ENCODE data around the gene ZXDA.
"Not testable (repeated sequence)": the region's sequence is repeated elsewhere in the genome, so short reads cannot be mapped to it uniquely, and the experiment has no call there.

Gene ZXDA

DNA sequence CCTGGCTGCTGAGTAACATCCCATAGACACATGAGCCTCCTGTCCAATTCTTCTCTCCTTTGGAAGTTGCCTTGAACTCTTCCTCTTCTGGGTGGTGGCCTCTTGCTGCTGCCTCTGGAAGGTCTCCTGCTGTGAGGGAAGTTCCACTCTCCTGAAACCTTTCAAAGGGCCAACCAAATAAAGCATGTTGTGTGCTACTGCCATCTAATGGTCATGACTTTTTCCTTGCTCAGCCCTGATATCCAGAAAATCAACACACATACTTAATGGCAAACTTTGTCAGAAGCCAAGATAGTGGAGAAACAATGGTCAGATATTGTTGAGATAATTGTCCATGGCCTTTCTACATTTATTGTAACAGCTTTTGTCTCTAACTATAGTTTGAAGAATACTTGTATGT, 19.1 kb upstream of the ZXDA start:
- DNase-seq = no peak
- Mint-ChIP-seq H3K9me3 (peaks cover 91% of the 10 kb centered on the region), H3K4me1 (no peaks in the 10 kb centered on the region), H3K27me3 (ENCODE audit: low read depth, poor library complexity) (no peaks in the 10 kb centered on the region), H3K4me3 (no peak overlapping the region), H3K27ac (no peak overlapping the region), H3K36me3 (ENCODE audit: low read depth) (no peaks in the 10 kb centered on the region)
- TF ChIP-seq, protein P1, sequence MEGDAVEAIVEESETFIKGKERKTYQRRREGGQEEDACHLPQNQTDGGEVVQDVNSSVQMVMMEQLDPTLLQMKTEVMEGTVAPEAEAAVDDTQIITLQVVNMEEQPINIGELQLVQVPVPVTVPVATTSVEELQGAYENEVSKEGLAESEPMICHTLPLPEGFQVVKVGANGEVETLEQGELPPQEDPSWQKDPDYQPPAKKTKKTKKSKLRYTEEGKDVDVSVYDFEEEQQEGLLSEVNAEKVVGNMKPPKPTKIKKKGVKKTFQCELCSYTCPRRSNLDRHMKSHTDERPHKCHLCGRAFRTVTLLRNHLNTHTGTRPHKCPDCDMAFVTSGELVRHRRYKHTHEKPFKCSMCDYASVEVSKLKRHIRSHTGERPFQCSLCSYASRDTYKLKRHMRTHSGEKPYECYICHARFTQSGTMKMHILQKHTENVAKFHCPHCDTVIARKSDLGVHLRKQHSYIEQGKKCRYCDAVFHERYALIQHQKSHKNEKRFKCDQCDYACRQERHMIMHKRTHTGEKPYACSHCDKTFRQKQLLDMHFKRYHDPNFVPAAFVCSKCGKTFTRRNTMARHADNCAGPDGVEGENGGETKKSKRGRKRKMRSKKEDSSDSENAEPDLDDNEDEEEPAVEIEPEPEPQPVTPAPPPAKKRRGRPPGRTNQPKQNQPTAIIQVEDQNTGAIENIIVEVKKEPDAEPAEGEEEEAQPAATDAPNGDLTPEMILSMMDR (IDR thresholded peaks at IDR 0.05) = no peak

DNA sequence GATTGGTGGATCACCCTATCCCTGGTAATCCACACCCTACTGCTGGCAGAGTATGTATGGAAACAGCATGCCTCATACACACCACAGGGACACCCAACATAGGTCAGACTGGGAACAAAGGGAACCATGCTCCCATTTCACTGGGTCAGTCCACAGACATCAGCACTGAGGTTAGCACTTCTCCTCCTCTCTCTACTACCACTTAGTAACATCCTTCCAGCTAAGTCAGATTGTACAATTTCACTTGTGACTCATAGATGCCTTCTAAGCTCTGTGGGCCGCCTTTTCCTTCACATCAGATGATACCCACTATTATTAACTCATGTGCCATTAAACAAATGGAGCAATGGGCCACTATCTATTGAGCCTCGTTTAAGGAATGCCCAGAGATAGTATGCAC, 15.5 kb upstream of the ZXDA start:
- Mint-ChIP-seq H3K36me3 (ENCODE audit: low read depth) (no peaks in the 10 kb centered on the region), H3K27ac (no peak overlapping the region), H3K9me3 (peaks cover 93% of the 10 kb centered on the region)

DNA sequence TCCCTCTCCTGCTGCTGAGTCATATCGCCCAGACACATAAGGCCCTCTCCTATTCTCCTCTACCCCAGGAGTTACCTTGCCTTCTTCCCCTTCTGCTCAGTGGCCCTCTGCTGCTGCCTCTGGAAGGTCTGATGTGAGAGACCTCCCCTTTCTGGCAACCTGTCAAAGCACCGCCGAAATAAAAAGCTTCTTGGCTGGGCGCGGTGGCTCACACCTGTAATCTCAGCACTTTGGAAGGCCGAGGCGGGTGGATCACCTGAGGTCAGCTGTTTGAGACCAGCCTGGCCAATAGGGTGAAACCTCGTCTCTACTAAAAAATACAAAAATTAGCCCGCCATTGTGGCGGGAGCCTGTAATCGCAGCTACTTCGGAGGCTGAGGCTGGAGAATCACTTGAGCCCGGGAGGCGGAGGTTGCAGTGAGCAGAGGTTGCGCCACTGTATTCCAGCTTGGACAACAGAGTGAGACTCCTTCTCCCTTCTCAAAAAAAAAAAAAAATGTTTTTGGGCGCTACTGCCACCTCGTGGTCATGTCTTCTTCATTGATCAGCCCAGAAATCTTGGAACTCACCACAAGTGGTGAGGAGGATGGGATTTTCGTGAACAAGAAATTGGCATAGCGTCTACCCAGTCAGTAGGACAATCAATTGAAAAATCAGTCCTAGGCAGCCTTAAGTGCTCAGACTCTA, 8.6 kb upstream of the ZXDA start:
- Mint-ChIP-seq H3K27ac (no peak overlapping the region), H3K27me3 (ENCODE audit: low read depth, poor library complexity) (no peaks in the 10 kb centered on the region), H3K4me1 (no peaks in the 10 kb centered on the region), H3K4me3 (no peak overlapping the region), H3K9me3 (peaks cover 88% of the 10 kb centered on the region), H3K36me3 (ENCODE audit: low read depth) (no peaks in the 10 kb centered on the region)
- no peak for DNase-seq
- TF ChIP-seq, protein P1 (IDR thresholded peaks at IDR 0.05) = no peak

More for the DNA sequence above, 15.5 kb upstream of the ZXDA start:
- H3K27me3 Mint-ChIP-seq (ENCODE audit: low read depth, poor library complexity) = no peaks in the 10 kb centered on the region
- H3K4me3 Mint-ChIP-seq = no peak overlapping the region
- DNase-seq = no peak
- TF ChIP-seq, protein P1 (IDR thresholded peaks at IDR 0.05) = no peak
- H3K4me1 Mint-ChIP-seq = no peaks in the 10 kb centered on the region

DNA sequence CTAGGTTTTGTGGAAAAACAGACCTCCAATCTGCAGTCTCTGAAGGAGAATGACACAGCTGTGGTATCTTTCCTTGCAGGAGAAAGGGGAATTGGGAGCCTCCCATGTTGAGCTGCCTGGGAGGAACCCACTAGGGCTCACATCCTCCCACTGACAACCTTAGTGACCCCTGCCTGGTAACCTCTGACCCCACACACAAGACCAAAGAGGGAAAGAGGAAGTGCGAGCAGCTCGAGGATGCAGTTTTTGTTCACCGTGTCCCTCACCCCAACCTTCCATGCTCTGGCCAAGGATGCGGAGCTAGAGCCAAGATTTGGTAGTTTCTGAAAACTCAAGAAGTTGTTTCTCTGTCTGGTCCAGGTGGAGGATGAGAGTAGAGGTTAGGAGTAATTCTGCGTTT, 5.4 kb upstream of the ZXDA start:
- DNase-seq = no peak
- H3K27me3 Mint-ChIP-seq (ENCODE audit: low read depth, poor library complexity) = no peaks in the 10 kb centered on the region
- H3K4me3 Mint-ChIP-seq = no peak overlapping the region
- peaks cover 87% of the 10 kb centered on the region for H3K9me3 Mint-ChIP-seq
- H3K27ac Mint-ChIP-seq = no peak overlapping the region
- no peaks in the 10 kb centered on the region for H3K36me3 Mint-ChIP-seq (ENCODE audit: low read depth)
- H3K4me1 Mint-ChIP-seq = no peaks in the 10 kb centered on the region
- TF ChIP-seq, protein P1 (IDR thresholded peaks at IDR 0.05) = no peak

DNA sequence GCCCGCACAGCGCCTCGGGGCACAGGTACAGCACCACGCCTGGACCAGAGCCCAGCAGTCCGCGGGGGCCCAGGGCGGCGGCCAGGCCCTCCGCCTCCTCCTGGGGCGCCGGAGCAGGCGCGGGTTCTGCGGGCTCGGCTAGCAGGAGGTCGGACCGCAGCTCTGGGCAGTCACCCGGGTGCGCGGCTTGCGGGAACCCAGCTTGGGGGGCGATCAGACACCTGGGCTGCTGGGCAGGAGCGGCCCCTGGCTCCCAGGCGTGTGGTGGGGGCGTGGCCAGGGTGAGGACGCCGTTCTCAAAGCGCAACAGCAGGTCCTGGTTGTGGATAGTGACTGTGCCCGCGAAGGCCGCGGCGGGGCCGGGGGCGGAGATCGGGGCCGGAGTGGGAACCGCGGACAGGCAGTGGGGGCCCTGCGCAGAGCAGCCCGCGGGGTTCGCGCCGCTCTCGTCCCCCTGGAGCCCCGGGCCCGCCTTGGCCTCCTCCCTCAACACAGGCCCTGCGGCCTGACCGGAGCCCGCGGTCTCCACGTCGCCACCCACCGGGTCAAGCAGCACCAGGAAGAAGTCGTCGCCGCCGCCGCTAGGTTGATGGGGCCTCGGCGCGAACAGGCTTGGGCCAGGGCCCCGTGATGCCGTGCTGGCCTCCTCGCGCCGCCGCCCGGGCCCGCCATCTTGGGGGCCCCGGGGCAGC, 517 bp downstream of the ZXDA start:
- peaks cover 76% of the 10 kb centered on the region for H3K9me3 Mint-ChIP-seq
- H3K36me3 Mint-ChIP-seq (ENCODE audit: low read depth); H3K27ac Mint-ChIP-seq; H3K27me3 Mint-ChIP-seq (ENCODE audit: low read depth, poor library complexity); H3K4me3 Mint-ChIP-seq; DNase-seq; H3K4me1 Mint-ChIP-seq: not testable (repeated sequence)

DNA sequence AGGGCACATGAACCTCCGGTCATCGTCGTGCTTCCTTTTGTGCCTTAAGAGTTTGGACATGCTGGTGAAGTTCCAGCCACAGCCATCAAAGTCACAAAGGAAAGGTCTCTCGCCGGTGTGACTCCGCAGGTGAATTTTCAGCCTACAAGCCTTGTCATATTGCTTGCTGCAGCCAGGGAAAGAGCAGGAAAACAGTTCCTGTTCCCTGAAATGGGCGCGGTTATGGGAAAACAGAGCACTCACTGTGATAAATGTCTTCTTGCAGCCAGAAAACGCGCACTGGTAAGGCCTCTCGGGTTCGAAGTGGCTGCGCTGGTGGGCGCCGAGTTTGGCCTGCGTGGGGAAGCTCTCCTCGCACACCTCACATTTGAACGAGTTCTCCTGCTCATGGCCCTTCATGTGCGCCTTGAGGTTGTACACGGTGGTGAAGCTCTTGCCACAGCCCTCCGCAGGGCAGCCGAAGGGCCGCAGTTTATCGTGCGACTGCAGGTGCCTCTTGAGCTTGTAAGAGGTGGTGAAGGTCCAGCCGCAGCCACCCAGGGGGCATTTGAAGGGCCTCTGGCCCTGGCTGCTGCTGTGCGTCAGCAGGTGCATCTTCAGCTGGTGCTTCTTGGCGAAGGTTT, 1.2 kb downstream of the ZXDA start:
- H3K4me1 Mint-ChIP-seq; H3K36me3 Mint-ChIP-seq (ENCODE audit: low read depth); H3K4me3 Mint-ChIP-seq; H3K27ac Mint-ChIP-seq; H3K27me3 Mint-ChIP-seq (ENCODE audit: low read depth, poor library complexity); DNase-seq: not testable (repeated sequence)
- peaks cover 73% of the 10 kb centered on the region for H3K9me3 Mint-ChIP-seq

Data from nephron progenitor cell (in vitro differentiated cells).